Non-pigmented ciliary epithelial cell (primary cell): ENCODE measurements around the gene AOC3.
"Not testable (repeated sequence)": the region's sequence is repeated elsewhere in the genome, so short reads cannot be mapped to it uniquely, and the experiment has no call there.

Source experiments
- DNase-seq: peaks from one replicate; pipeline ENCODE4 v3.0.0-alpha.2; 2010; ENCODE audit warnings: low read depth

AOC3 gene

GRCh38 chr17:42866631-42867575 is 15.9 kb downstream of the AOC3 start:
- DNase-seq = no peak

GRCh38 chr17:42867694-42868261 is 16.8 kb downstream of the AOC3 start:
- not testable (repeated sequence) for DNase-seq

- DNase-seq = no peak
These were observed 17.3 kb downstream of the AOC3 start for GRCh38 chr17:42868338-42868737.

- no peak for DNase-seq
These were observed 20.6 kb downstream of the AOC3 start for GRCh38 chr17:42871647-42872046.

GRCh38 chr17:42872251-42872965 is 21.4 kb downstream of the AOC3 start:
- DNase-seq = no peak

GRCh38 chr17:42873315-42873714 is 22.3 kb downstream of the AOC3 start:
- DNase-seq = no peak

GRCh38 chr17:42873932-42874695 is 23.1 kb downstream of the AOC3 start:
- not testable (repeated sequence) for DNase-seq

GRCh38 chr17:42877037-42877436 is 26.0 kb downstream of the AOC3 start:
- no peak for DNase-seq

- no peak for DNase-seq
These were observed 27.3 kb downstream of the AOC3 start for GRCh38 chr17:42878123-42878880.

- no peak for DNase-seq
These were observed 28.1 kb downstream of the AOC3 start for GRCh38 chr17:42878924-42879595.

GRCh38 chr17:42879596-42879985 is 28.6 kb downstream of the AOC3 start:
- no peak for DNase-seq

- no peak for DNase-seq
These were observed 29.8 kb downstream of the AOC3 start for GRCh38 chr17:42880776-42881310.

- not testable (repeated sequence) for DNase-seq
These were observed 30.7 kb downstream of the AOC3 start for GRCh38 chr17:42881706-42882105.

- no peak for DNase-seq
These were observed 31.2 kb downstream of the AOC3 start for GRCh38 chr17:42882166-42882565.

- no peak for DNase-seq
These were observed 33.0 kb downstream of the AOC3 start for GRCh38 chr17:42883802-42884558.

GRCh38 chr17:42885806-42886205 is 34.8 kb downstream of the AOC3 start:
- not testable (repeated sequence) for DNase-seq

GRCh38 chr17:42886283-42887176 is 35.5 kb downstream of the AOC3 start:
- DNase-seq = no peak

- DNase-seq = no peak
These were observed 38.8 kb downstream of the AOC3 start for GRCh38 chr17:42889809-42890208.
